DMS153 treated with DMSO at 0.1 percent for 48 hours (cell line): Measurements from ENCODE around the gene OSM.
A peak's percentile ranks its signal among the peaks of the same experiment; 100 is the strongest.

Experiments used
- DNase-seq: peaks from one replicate; lab custom pipeline; 2025; ENCODE audit not compliant: unreplicated experiment; lab: John Stamatoyannopoulos, UW

OSM gene

DNA sequence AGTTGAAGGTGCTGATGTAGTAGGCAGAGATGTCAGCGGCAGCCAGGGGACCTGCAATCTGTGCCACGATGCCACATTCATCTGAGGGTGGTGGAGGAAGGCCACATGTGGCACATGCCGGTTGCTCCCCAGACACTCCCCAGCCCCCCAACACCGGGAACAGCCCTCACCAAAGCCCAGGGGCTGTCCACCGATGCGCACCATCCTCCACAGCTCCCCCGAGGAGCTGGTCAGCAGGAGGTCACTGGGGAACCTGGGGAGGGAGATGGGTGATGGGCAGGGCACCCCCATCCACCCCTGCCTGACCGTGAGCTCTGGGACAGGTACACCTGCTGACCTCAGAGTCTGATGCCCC, 19.2 kb upstream of the OSM start:
- no peak for DNase-seq

DNA sequence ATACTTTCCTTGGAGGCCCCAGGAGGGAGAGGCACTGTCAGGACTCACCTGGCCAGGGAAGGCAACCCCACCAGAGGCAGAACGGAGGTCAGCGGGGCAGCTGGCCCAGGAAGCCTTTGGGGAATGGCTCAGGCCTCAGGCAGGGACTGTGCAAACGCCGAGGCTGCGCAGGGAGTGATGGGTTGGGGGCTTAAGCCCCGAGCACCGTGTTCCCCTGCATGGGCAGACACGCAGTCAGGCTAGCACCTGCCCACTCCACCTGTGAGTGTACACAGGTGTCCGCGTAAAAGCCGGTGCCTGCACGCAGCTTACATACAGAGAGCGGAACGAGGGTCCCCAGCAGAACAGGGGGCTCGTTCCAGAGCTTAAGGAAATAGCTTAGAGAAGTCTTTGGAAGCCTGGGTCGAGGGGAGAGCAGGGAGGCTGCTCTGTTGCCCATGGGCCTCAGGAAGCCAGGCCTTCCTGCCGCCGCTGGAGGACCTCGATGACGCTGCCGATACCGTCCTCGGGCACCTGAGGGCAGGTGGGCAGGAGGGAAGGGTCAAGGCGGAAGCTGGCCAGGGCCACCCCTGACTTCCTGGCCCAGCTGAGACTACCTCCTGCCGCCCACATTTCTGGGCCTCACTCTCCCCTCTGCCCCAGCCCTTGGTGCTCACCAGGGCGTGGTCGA, 18.7 kb upstream of the OSM start:
- DNase-seq: no peak

DNA sequence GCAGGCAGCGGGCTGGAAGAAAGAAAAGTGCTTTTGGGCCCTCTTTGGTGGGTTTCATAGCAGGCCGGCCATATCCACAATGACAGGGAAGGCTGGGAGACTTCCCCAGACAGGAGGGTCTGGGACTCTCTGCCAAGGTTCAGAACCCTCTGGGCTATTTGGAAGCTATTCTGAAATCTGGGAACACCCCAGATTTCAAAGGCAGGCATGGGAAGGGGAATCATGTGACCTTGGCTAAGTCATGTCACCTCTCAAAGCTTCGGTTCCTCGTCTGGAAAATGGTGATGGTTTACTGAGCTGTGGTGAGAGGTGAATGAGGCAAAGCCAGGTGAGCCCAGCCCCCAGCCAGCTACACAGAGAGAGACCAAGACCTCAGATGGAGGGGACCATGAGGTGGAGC, 18.0 kb upstream of the OSM start:
- no peak for DNase-seq

DNA sequence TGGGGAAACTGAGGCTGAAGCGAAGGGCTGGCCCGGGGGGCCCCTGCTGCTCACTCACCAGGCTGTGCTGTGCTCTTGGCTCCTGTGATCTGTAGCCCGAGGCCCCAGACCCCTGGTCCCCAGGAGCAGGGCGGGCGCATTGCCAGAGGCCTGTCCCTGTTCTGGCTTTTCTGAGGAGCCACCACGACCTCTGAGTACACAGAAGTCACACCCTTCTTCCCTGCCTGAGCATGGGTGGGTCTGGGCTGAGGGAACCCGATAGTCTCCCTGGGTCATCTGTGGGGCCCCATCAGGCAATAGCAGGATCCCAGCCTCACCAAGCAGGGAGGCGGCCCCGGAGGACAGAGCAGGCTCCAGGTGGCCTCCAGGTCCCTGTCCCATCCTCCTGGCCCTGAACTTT, 17.5 kb upstream of the OSM start:
- no peak for DNase-seq

DNA sequence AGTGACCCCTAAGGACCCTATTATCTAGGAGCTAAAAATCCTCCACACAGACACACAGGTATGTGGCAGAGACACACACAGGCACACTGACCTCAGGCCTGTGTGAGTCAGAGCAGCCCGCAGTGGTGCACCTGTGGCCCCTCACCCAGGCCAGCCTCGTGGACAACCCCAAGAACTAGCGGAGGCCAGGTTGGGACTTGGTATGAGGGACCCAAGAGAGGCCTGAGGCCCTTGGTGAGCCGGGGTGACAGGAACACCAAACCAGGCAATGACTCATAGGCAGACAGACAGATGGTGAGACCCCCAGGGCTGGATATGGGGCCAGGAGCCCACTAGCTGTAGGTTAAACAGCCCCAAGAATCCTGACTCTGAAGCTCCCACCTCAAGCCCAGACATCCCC, 16.7 kb upstream of the OSM start:
- no peak for DNase-seq

DNA sequence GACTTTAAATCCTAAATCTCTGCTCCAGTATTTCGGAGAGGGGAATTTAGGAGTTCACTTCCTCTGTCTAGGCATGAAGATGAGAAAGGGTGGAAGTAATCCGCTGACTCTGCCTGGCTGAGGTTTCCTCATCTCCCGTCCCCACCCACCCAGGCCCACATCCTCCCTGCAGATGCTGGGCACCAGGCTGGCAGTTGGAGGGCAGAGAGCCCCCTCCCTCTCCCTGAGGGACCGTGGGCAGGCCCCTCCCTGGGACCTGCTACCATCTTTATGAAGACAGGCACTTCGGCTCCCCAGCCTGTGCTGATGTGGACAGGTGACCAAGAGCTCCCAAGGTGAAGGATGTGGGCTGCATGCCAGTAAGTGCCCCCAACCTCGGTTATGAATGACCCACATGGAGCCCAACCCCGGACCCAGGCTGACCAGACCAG, 16.0 kb upstream of the OSM start:
- no peak for DNase-seq

DNA sequence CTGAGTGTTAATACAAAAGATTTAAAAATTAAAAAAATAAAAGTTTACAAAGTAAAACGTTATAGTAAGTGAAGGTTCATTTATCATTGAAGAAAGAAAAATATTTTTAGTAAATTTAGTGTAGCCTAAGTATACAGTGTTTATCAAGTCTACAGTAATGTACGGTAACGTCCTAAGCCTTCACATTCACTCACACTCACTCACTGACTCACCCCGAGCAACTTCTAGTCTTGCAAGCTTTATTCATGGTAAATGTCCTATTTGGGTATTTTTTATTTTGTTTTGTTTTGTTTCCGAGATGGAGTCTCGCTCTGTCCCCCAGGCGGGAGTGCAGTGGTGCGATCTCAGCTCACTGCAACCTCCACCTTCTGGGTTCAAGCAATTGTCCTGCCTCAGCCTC, 13.9 kb upstream of the OSM start:
- no peak for DNase-seq

DNA sequence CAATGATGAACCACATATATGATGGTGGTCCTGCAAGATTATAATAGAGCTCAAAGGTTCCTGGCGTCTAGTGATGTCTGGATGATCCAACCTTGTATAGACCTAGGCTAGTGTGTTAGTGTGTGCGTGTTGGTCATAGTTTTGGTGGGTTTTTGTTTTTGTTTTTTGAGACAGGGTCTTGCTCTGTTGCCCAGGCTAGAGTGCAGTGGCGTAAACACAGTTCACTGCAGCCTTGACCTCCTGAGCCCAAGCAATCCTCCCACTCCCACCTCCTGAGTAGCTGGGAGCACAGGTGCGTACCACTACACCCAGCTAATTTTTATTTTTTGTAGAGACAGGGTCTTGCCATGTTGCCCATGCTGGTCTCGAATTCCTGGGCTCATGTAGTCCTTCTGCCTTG, 13.3 kb upstream of the OSM start:
- DNase-seq: no peak

DNA sequence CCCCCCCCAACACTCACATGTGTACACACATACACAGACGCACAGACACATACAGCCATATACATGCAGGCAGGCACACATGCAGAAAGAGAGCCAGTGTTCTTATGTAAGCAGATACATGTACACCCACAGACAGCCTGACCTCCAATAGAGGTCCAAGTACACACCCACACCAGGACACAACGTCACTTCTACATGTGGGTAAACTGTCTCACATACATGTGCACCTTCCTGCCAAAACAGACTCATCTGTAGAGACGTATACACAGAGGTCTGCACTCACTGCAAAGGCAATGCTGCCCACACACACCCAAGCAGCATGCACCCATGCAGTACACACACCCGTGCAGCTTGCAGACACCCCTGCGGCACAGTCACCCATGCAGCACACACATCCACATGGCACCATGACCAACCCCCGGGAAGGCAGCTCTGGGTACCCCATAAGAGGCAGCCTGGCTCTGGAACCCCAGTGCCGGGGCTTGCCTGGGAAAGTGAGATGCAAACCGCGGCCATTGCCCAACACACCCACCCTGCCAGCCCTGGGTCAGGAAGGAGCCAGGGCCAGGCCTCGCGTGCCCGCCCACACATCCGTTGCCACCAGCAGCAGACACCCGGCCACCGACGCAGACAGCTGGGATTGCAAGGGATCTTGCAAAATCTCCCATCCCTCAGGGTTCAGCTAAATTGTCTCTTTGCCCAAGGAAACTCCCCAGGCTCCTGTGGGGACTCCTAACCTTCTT, 12.6 kb upstream of the OSM start:
- no peak for DNase-seq

DNA sequence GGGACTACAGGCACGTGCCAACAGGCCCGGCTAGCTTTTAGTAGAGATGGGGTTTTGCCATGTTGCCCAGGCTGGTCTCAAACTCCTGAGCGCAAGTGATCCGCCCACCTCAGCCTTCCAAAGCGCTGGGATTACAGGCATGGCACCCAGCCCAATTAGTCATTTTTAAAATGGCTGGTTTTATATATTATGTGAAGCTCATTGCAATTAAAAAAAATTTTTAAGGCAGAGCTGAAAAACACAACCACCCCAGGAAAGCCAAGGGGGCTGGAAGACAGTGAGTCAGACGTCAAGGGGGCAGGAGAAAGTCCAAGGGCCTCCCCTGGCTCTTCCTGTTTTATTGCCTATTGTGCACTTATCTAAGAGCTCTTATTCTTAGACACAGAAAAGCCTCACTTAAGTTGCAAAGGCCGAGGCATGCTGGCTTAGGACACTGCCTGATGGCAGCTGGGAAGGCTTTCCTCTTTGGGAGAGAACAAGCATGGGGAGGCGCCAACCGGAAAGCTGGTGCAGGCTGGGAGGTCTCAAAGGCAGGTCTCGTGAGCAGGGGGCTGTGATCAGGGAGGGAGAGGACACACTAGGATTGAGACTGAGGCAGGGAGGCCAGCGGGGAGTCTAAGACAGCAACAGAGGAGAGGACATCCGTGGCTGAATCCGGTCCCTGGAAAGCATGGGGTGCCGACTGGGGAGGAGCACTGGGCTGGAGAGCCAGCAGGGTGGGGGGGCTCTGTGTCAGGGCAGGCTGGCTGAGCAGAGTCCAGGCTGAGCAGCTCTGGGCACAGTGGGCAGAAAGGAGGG, 11.1 kb upstream of the OSM start:
- DNase-seq: no peak

DNA sequence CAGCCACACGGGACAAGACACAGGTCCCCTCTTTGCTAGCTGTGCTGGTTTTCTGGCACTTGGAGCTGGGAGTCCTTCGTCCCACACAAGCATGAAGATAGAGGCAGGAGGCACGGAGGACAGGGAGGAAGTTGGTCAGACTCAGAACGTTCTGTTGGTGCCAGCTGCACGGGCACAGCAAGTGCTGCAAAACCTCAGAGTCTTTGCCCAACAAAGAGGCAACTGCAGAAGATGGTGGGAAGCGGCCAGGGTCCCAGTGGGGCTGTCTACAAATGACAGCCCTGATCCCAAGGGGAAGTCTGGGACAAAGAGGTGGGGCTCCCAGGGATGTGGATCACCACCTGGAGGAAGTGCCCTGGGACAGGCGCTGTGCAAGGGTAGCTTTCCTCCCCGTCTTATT, 9.4 kb upstream of the OSM start:
- no peak for DNase-seq

DNA sequence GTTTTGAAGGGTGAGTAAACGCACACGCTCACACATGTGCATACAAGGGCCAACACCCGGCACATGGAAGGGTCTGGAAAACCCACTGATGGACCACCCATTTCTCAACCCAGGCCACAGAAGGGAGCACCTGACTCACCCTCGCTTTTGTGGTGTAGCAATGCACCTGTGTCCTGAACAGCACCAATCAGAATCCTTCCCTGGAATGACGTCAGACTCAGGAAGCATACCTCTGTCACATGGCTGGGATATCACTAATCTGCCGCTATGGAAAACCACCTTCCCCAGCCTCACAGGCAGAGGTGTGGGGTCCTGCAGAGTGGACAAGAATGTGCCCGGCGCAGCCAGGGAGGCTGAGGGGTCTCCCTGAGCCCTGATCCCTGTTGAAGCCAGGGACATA, 9.0 kb upstream of the OSM start:
- peak; percentile 8 for DNase-seq

DNA sequence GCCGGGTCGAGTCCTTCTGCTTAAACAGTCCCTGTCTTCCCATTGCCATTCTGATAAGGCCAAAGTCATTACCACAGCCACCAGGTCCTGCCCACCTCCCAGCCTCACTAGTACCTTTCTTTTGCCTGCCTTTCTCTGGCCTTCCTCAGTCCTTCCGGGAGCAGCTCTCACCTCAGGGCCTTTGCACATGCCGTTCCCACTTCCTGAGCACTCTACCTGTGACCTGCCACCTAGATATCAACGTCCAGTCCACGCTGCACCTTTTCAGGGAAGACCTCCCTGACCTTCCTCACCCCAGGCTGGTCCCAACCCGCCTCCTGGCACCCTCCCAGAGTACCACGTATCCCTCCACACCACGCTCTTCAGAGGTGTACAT, 7.8 kb upstream of the OSM start:
- DNase-seq: no peak

DNA sequence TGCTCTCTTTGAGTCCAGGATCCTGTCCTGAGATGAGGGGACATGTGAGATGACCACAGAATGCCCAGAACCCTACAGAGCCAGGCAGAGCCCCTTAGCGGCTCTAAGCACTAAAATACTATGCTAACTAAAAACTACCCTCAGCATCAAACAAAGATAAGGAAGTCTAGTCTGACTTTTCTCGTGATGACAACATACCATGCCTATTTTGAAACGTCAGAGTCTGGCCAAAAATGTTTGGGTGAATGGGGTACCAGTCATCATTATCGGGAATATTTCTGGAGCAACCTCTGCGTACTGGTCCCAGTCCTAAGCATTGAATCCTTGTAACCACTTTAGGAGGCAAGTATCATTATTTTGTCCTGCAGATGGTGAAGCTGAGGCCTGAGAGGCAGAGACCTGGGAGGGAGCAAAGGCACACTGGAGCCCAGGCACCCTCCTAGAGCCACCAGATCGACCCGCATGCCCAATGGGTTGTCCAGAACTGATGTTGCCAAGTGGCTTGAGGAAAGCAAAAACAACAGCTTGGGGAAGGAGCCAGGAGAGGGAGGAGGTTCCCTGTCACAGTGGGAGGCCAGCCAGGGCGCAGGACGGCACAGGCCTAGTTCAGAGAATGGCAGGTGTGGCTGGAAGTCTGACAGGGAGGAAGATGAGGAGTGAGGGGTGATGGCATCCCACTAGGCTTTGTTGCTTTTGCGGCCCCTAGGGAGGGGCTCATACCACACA, 7.2 kb upstream of the OSM start:
- DNase-seq: no peak

DNA sequence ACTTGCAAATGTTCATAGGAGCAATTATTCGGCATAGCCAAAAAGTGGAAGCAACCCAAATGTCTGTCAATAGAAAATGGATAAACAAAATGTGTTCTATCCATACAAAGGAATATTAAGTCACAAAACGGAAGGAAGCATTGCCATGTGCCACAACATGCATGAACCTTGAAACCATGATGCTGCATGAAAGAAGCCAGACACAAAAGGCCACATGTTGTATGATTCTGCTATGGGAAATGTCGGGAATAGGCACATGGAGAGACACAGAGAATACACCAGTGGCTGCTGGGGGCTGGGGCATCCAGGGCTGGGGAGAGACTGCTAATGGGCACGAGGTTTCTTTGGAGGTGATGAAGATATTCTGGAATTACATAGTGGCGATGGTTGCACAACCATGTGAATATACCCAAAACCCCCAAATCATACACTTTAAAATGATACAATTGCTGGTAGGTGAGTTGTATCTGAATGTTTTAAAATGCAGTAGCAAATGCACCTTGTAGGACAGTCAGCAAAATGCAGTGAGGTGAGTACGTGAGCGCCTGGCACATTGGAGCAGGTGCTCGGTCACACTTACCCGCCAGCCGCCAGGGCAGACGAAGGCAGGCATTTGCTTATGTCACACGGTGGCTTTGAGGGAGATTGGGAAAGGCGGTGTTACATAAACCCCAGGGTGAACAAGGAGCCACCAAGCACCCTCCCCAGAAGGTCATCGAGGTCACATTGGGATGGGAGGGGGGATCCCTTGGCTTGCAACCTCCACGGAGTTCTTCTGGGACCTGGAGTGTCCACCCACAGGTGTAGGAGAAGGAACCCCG, 6.3 kb upstream of the OSM start:
- DNase-seq: no peak

DNA sequence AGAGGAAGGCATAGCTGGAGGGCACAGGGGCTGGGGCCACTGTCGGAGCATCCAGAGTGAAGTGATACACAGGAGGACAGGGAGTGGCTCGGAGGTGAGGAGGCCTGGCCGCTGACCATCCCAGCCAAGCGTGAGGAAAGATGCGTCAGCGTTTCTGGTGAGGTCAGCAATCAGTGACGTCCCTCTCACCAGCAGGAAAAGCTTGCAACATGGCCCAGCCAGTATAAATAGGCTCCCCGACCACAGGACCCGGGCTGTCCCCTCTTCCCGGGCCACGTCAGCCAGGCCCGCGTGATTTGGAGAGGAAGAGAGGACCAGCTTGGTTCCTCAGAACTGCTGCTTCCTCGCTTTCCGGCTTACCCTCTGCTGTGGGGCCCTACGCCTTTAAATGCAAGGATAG, 4.2 kb upstream of the OSM start:
- no peak for DNase-seq

DNA sequence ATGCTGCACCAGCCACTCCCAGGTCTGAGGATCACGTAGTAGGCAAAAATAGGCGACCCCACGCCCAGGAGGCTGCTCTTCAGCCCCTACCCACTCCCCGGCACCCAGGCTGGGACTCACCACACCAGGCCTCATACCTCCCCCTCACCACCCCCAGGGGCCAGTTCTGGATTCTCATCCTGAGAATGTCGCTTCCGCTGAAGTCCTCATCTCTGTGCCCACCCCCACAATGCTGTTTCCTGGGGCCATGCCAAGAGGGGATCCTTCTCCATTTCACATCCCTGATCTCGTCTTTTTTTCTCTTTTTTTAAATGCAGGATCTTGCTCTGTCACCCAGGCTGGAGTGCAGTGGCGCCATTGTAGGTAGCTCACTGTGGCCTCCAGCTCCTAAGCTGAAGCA, 1.7 kb upstream of the OSM start:
- no peak for DNase-seq

DNA sequence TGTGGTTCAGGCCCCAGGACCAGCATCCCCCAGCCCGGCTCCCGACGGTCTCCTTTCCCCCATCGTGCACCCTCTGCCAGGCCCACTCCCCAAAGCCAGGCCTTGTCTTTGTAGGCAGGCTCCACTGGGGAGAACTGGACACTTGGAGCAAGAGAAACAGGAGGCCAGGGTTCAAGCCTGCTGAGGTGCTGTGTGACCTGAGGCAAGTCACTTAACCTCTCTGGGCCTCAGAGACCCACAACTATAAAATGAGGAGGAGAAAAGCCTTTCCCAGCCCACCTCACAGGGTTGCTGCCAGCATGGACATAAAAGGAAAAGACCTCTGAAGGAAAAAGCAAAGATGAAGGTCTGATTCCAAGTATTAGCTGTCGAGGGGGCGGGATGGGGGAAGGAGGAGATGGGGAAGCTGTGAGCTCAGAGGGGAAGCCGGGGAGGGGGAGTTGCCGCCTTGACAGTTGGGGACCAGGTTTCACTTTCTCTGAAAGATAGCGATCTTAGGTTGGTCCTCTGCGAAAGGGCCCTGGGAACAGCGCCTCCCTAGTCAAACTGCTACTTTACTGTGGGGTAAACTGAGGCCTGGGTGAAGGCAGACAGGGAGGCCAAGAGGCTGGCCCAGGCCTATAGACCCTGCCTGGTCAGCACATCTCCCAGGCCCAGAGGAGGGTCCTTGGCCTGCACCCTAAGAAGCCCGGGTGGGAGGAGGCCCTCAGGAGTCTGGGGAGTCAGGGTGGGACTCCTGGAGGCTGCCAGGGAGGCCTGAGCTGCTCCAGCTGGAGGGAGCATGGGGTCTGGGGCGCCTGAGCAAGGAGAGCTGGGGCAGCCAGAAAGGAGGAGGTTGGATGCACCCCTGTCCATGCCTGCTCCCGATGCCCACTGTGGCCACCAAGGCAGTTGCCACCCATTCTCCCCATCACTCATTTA, 991 bp upstream of the OSM start:
- no peak for DNase-seq

DNA sequence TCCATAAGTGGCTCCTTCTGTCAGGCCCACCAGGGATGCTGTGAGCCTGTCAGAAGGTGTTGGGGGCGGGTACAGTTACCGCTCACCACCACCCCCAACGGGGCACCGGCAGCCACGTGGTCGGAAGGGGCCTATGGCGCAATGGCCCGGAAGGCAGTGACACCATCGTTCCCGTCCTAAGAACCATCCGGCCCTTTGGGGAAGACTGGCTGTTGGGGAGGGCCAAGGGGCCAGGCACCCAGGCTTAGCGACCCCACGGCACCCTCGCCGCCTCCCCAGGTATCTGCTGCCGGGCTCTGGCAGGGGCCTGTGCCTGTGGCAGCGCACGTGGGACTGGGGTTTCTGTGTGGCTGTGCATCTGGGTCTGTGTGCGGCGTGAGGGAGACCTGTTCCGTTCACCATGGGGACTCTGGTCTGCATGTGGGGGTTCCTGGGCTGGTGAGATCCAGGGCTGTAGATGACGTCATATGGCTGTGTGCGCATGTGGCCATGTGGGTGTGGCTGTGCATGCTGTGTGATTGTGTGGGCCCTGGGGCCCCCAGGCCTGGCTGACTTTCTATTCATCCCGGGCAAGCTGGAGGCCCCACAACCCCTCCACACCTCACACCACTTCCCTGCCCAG, 717 bp downstream of the OSM start:
- DNase-seq: no peak
